Measurements from ENCODE around the gene ARL3. TPM values are rescaled to one million over a fixed set of nuclear protein-coding genes. Genes with fewer than 3 reads are reported as not detected.

Gene ARL3
- total and polyA plus RNA-seq, 2 donors (not counting 1 experiment from before 2014, with no cell fraction given), result 10.6 to 22.9 TPM

- H4K20me1 ChIP-seq (ENCODE audit: control insufficient read depth, extremely low read depth, insufficient read depth, low read length), result no peaks in the 10 kb centered on the region
- no peak overlapping the region for H3K9ac ChIP-seq (ENCODE audit: insufficient read depth, low read length)
- H3K36me3 ChIP-seq (ENCODE audit: control insufficient read depth, insufficient read depth, low read length), result no peaks in the 10 kb centered on the region
- no peaks in the 10 kb centered on the region for H3K79me2 ChIP-seq (ENCODE audit: control insufficient read depth, insufficient read depth, low read length)
- TF ChIP-seq CTCF (conservative IDR thresholded peaks at IDR 0.05 in 1 of 2, IDR thresholded peaks at IDR 0.05 in 1 of 2; ENCODE audit: low read depth in 1 of 2, low read length in 2 of 2) (no peak), EZH2 (IDR thresholded peaks at IDR 0.05; ENCODE audit: low read length, missing control alignments) (no peak)
- H3K9me3 ChIP-seq (ENCODE audit: control insufficient read depth, insufficient read depth, low read depth, low read length), result no peaks in the 10 kb centered on the region
- no peak overlapping the region for H2AFZ ChIP-seq (ENCODE audit: low read length)
- H3K27ac ChIP-seq (ENCODE audit: insufficient read depth, low read length), result no peak overlapping the region
- H3K27me3 ChIP-seq (ENCODE audit: control insufficient read depth, insufficient read depth, low read length), result no peaks in the 10 kb centered on the region
- no peak for DNase-seq (ENCODE audit: low read depth in 2 of 2)
- no peak overlapping the region for H3K4me3 ChIP-seq (replicated peaks in 1 of 4; ENCODE audit: control extremely low read depth in 1 of 4, insufficient read depth in 1 of 4, low read depth in 3 of 4, low read length in 4 of 4)
- no peak overlapping the region for H3K4me2 ChIP-seq (ENCODE audit: extremely low read depth, insufficient read depth, low read length)
- H3K4me1 ChIP-seq (ENCODE audit: control insufficient read depth, extremely low read depth, insufficient read depth, low read length), result peaks cover 25% of the 10 kb centered on the region
Measured at GRCh38 chr10:102665904-102666509, 48.2 kb downstream of the ARL3 start.

- Histone ChIP-seq H3K4me3 (replicated peaks in 1 of 4; ENCODE audit: control extremely low read depth in 1 of 4, insufficient read depth in 1 of 4, low read depth in 3 of 4, low read length in 4 of 4) (no peak overlapping the region), H3K79me2 (ENCODE audit: control insufficient read depth, insufficient read depth, low read length) (no peaks in the 10 kb centered on the region), H3K9me3 (ENCODE audit: control insufficient read depth, insufficient read depth, low read depth, low read length) (no peaks in the 10 kb centered on the region), H4K20me1 (ENCODE audit: control insufficient read depth, extremely low read depth, insufficient read depth, low read length) (no peaks in the 10 kb centered on the region), H3K27me3 (ENCODE audit: control insufficient read depth, insufficient read depth, low read length) (no peaks in the 10 kb centered on the region), H3K9ac (ENCODE audit: insufficient read depth, low read length) (no peak overlapping the region), H3K27ac (ENCODE audit: insufficient read depth, low read length) (no peak overlapping the region), H3K4me2 (ENCODE audit: extremely low read depth, insufficient read depth, low read length) (no peak overlapping the region), H2AFZ (ENCODE audit: low read length) (no peak overlapping the region), H3K36me3 (ENCODE audit: control insufficient read depth, insufficient read depth, low read length) (peaks cover 9% of the 10 kb centered on the region), H3K4me1 (ENCODE audit: control insufficient read depth, extremely low read depth, insufficient read depth, low read length) (peaks cover 19% of the 10 kb centered on the region)
- no peak for DNase-seq (ENCODE audit: low read depth in 2 of 2)
- TF ChIP-seq CTCF (conservative IDR thresholded peaks at IDR 0.05 in 1 of 2, IDR thresholded peaks at IDR 0.05 in 1 of 2; ENCODE audit: low read depth in 1 of 2, low read length in 2 of 2) (no peak), EZH2 (IDR thresholded peaks at IDR 0.05; ENCODE audit: low read length, missing control alignments) (no peak)
Measured at GRCh38 chr10:102661658-102662028, 52.6 kb downstream of the ARL3 start.

GRCh38 chr10:102660888-102661657, 53.1 kb downstream of the ARL3 start:
- peak overlapping the region in 1 of 4 experiments; percentile 4 for H3K4me3 ChIP-seq (replicated peaks in 1 of 4; ENCODE audit: control extremely low read depth in 1 of 4, insufficient read depth in 1 of 4, low read depth in 3 of 4, low read length in 4 of 4)
- H3K79me2 ChIP-seq (ENCODE audit: control insufficient read depth, insufficient read depth, low read length), result no peaks in the 10 kb centered on the region
- H3K27ac ChIP-seq (ENCODE audit: insufficient read depth, low read length), result peak overlapping the region; percentile 41
- H3K4me1 ChIP-seq (ENCODE audit: control insufficient read depth, extremely low read depth, insufficient read depth, low read length), result peaks cover 19% of the 10 kb centered on the region
- peak; percentile 62 to 84 for DNase-seq (ENCODE audit: low read depth in 2 of 2)
- no peaks in the 10 kb centered on the region for H3K9me3 ChIP-seq (ENCODE audit: control insufficient read depth, insufficient read depth, low read depth, low read length)
- H2AFZ ChIP-seq (ENCODE audit: low read length), result no peak overlapping the region
- peak overlapping the region; percentile 23 for H3K4me2 ChIP-seq (ENCODE audit: extremely low read depth, insufficient read depth, low read length)
- TF ChIP-seq EZH2 (IDR thresholded peaks at IDR 0.05; ENCODE audit: low read length, missing control alignments) (no peak), CTCF (conservative IDR thresholded peaks at IDR 0.05 in 1 of 2, IDR thresholded peaks at IDR 0.05 in 1 of 2; ENCODE audit: low read depth in 1 of 2, low read length in 2 of 2) (no peak)
- H3K9ac ChIP-seq (ENCODE audit: insufficient read depth, low read length), result peak overlapping the region; percentile 37
- no peaks in the 10 kb centered on the region for H4K20me1 ChIP-seq (ENCODE audit: control insufficient read depth, extremely low read depth, insufficient read depth, low read length)
- H3K36me3 ChIP-seq (ENCODE audit: control insufficient read depth, insufficient read depth, low read length), result peaks cover 13% of the 10 kb centered on the region
- no peaks in the 10 kb centered on the region for H3K27me3 ChIP-seq (ENCODE audit: control insufficient read depth, insufficient read depth, low read length)
